Adrenal gland (tissue), 19 donors: ENCODE data around the gene PPM1B. TPM values are rescaled to one million over a fixed set of nuclear protein-coding genes. Genes with fewer than 3 reads are reported as not detected.

Experiments used
- DNase-seq, 7 donors: peaks; one replicate each; pipeline ENCODE4 v3.0.0-alpha.2; 2019 to 2020
- H3K27ac ChIP-seq, 5 donors: fragments of 200-600 bp; sonication (generic) in 4 of 5; 1 replicate in 3 of 5; 2 replicates in 2 of 5; pipeline versions ENCODE4 v1.5.1 to v1.8.0; 2016 to 2020; ENCODE audit warnings: mild to moderate bottlenecking in 1 of 5
- H3K27me3 ChIP-seq: fragments of 200-600 bp; 2 replicates; pipeline ENCODE4 v1.8.0; 2021
- H3K36me3 ChIP-seq, 2 donors: fragments of 200-600 bp; replicated peaks in 1 of 2; 1 replicate in 1 of 2; 2 replicates in 1 of 2; pipeline versions ENCODE4 v1.5.1 to v1.8.0; 2018 to 2022
- H3K4me1 ChIP-seq, 2 donors: fragments of 200-600 bp; replicated peaks in 1 of 2; 1 replicate in 1 of 2; 2 replicates in 1 of 2; pipeline versions ENCODE4 v1.5.1 to v1.8.0; 2018 to 2021
- H3K4me3 ChIP-seq, 4 donors: fragments of 200-600 bp; sonication (generic) in 3 of 4; one replicate each; pipeline ENCODE4 v1.5.1; 2016 to 2018
- H3K9me3 ChIP-seq, 3 donors: fragments of 200-600 bp; sonication (generic) in 1 of 3; replicated peaks in 1 of 3; 1 replicate in 2 of 3; 2 replicates in 1 of 3; pipeline versions ENCODE4 v1.5.1 to v1.8.0; 2016 to 2021
- POLR2A ChIP-seq, 2 donors: fragments of 450-650 bp; IDR thresholded peaks; one replicate each; pipeline ENCODE4 v1.6.1; 2017; ENCODE audit warnings: antibody characterized with exemption in 2 of 2, mild to moderate bottlenecking in 2 of 2, moderate library complexity in 1 of 2
- WGBS, 4 donors: extraction: QIAGEN DNeasy Blood & Tissue Kit in 2 of 4; methylation state at CpG; one replicate each; pipeline versions ENCODE4 v1.1.5 to v1.1.7; 2013 to 2017; 5-methylcytosine and 5-hydroxymethylcytosine counted together
- intact Hi-C, 2 donors: fragments of 100-400 bp; cut with DNase I; formaldehyde crosslinking; loops; one replicate each; pipeline versions ENCODE4 v1.14.1 to v1.15.0; 2022 to 2023
- long read RNA-seq, 10 donors: library from polyadenylated mRNA in 3 of 10; unstranded in 2 of 10; stranded (forward) in 1 of 10; transcript quantifications; one replicate each; pipeline ENCODE4 v2.0.0 and lab custom pipeline, GENCODE V29; 2021 to 2026
- polyA plus RNA-seq, 3 donors: library from polyadenylated mRNA; stranded (reverse); fragments of 200-250 nt in 2 of 3; fragments of 350-450 nt in 1 of 3; fragmentation: Illumina TruSeq in 1 of 3; extraction: RNeasy Lipid Tissue Mini Kit (QIAGEN cat#74804) in 1 of 3; gene quantifications; one replicate each; pipeline ENCODE4 v1.2.3, GENCODE V29; 2013 to 2014
- total RNA-seq, 9 donors: library from RNA; depleted of rRNA in 4 of 9; stranded (reverse); fragments of >200 nt in 4 of 9; fragments of 120-200 nt in 1 of 9; fragmentation: NEBNext Ultra II Directional in 1 of 9; extraction: Animal tissue kit (Norgen Biotek cat#: 25700) in 1 of 9; gene quantifications; one replicate each; pipeline versions ENCODE4 v1.1.0 to v1.2.4, GENCODE V29; 2013 to 2023
- TF ChIP-seq, protein P1 (sequence below), 6 experiments: fragments of 450-650 bp in 4 of 6; fragments of 200-600 bp in 2 of 6; sonication (generic) in 1 of 6; IDR thresholded peaks; 1 replicate in 5 of 6; 2 replicates in 1 of 6; pipeline versions ENCODE4 v1.5.1 to v1.8.0; 2016 to 2021; ENCODE audit warnings: antibody characterized with exemption in 6 of 6, mild to moderate bottlenecking in 2 of 6, moderate library complexity in 1 of 6
- donor health status: healthy with polysubstance abuse.
- donor health status: Bipolar disorder and iron deficiency.
- donor health status: DM: yes; HTN: yes; CAD: no.
- donor health status: DM: no; HTN: no; CAD: no.
- donor health status: DM: no; HTN: no; CAD: no.
- donor health status: DM: yes; HTN: yes; CAD: no.

PPM1B gene
- total RNA-seq (10 to 100 TPM; 12.5 to 44.9 (median 34.8) TPM), polyA plus RNA-seq (10 to 100 TPM; 12.2 to 36.4 (median 13.4) TPM)
- long read RNA-seq, donor 1, transcript PPM1B-201 (6 exons, 2,606 nt), result major isoform, 6 of 12 reads
- long read RNA-seq, donor 1, partial matches to known transcripts, result 6 of 12 reads
- long read RNA-seq, donor 1, other reads (novel, unspliced or antisense), result 0 of 12 reads
- long read RNA-seq, donor 2, transcript PPM1B-201 (6 exons, 2,606 nt), result major isoform, 5 of 6 reads
- long read RNA-seq, donor 2, partial matches to known transcripts, result 0 of 6 reads
- long read RNA-seq, donor 2, other reads (novel, unspliced or antisense), result 0 of 6 reads
- long read RNA-seq, donor 3, transcript PPM1B-201 (6 exons, 2,606 nt), result major isoform, 5 of 7 reads
- long read RNA-seq, donor 3, partial matches to known transcripts, result 0 of 7 reads
- long read RNA-seq, donor 3, other reads (novel, unspliced or antisense), result 0 of 7 reads
- long read RNA-seq, donor 4, partial matches to known transcripts, result 5 of 5 reads
- long read RNA-seq, donor 4, other reads (novel, unspliced or antisense), result 0 of 5 reads
- long read RNA-seq, donor 5, transcript PPM1B-201 (6 exons, 2,606 nt), result major isoform, 31 of 68 reads
- long read RNA-seq, donor 5, transcript PPM1B-204 (6 exons, 3,877 nt), result minor isoform, 27 of 68 reads
- long read RNA-seq, donor 5, partial matches to known transcripts, result 3 of 68 reads
- long read RNA-seq, donor 5, other reads (novel, unspliced or antisense), result 6 of 68 reads
- long read RNA-seq, donor 6, partial matches to known transcripts, result 2 of 2 reads
- long read RNA-seq, donor 6, other reads (novel, unspliced or antisense), result 0 of 2 reads
- long read RNA-seq, donor 7, partial matches to known transcripts, result 0 of 4 reads
- long read RNA-seq, donor 7, other reads (novel, unspliced or antisense), result 0 of 4 reads
- long read RNA-seq, donor 8, transcript PPM1B-201 (6 exons, 2,606 nt), result major isoform, 10 of 11 reads
- long read RNA-seq, donor 8, partial matches to known transcripts, result 0 of 11 reads
- long read RNA-seq, donor 8, other reads (novel, unspliced or antisense), result 0 of 11 reads
- long read RNA-seq, donor 9, transcript PPM1B-201 (6 exons, 2,606 nt), result major isoform, 5 of 5 reads
- long read RNA-seq, donor 9, partial matches to known transcripts, result 0 of 5 reads
- long read RNA-seq, donor 9, other reads (novel, unspliced or antisense), result 0 of 5 reads
- long read RNA-seq, donor 10, partial matches to known transcripts, result 0 of 2 reads
- long read RNA-seq, donor 10, other reads (novel, unspliced or antisense), result 0 of 2 reads

DNA sequence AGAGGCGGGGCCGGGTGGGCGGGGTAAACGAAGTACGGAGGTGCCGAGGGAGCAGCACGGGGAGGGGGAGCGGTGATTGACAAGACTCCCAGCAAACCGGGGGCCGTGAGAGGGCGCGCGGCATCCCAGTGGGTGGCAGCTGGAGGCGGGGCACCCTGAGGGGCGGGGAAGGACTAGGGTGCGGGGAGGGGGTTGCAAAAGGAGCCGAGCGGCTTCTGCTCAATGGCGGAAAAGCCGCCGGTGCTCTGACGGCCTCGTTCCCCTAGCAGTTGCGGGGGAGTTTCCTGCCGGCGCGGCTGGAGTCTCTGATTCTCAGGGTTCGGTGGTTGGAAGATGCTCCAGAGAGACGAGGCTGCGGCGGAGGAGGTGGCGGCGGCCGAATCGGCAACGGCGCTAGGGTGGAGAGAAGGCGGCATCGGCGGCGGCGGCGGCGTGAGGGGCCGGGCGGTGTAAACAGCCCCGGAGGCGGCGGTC lies at the start of gene PPM1B:
TSS of gene PPM1B (plus strand) at position 195 of the 474 bp plus-strand sequence. CDS start 32,325 bp downstream, outside the sequence.
- peak within 1 kb of the TSS; percentile 92 to 99 (median 98) for H3K27ac ChIP-seq
- H3K36me3 ChIP-seq, result no peaks in the 10 kb centered on the region
- no peaks in the 10 kb centered on the region for H3K27me3 ChIP-seq
- WGBS, 4 donors, result 0 to 1% (median 1%) methylated on average over 36 to 49 of the region's 49 CpGs
- H3K4me1 ChIP-seq, result peaks cover 14 to 39% of the 10 kb centered on the region in 2 donors
- DNase-seq, result peak in 6 of 7 donors; percentile 99 to 100 (median 100)
- TF ChIP-seq, protein P1, sequence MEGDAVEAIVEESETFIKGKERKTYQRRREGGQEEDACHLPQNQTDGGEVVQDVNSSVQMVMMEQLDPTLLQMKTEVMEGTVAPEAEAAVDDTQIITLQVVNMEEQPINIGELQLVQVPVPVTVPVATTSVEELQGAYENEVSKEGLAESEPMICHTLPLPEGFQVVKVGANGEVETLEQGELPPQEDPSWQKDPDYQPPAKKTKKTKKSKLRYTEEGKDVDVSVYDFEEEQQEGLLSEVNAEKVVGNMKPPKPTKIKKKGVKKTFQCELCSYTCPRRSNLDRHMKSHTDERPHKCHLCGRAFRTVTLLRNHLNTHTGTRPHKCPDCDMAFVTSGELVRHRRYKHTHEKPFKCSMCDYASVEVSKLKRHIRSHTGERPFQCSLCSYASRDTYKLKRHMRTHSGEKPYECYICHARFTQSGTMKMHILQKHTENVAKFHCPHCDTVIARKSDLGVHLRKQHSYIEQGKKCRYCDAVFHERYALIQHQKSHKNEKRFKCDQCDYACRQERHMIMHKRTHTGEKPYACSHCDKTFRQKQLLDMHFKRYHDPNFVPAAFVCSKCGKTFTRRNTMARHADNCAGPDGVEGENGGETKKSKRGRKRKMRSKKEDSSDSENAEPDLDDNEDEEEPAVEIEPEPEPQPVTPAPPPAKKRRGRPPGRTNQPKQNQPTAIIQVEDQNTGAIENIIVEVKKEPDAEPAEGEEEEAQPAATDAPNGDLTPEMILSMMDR (IDR thresholded peaks at IDR 0.05), result no peak
- TF ChIP-seq POLR2A (IDR thresholded peaks at IDR 0.05), result peak; percentile 94 to 98
- H3K4me3 ChIP-seq, result peak within 1 kb of the TSS; percentile 70 to 91 (median 81)
- intact Hi-C loops, result loop anchor here in 1 of 2 donors (10.0 kb wide), 1 partner anchor 84 kb away; no protein-coding TSS in a partner anchor
- no peaks in the 10 kb centered on the region for H3K9me3 ChIP-seq

DNA sequence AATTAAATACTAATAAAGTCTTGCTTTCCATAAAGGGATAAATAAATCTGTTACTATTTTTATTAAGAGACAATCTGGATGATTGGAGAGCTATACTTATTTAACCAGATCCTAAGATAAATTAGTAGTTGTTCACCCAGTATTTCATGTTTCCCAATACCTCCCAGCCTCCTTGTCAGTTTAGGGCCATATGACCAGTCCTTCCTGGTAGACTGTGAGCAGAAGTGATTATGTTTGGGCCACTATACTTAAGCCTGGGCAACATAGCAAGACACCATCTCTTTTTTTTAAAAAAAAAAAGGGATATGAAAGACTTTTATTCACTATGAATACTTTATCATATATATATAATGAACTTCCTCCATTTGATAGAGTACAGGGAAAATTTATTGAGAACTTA lies 48.8 kb upstream of the PPM1B start:
- intact Hi-C loops, result no loop called here
- DNase-seq, result no peak
- H3K4me1 ChIP-seq, result no peaks in the 10 kb centered on the region
- H3K4me3 ChIP-seq, result no peak overlapping the region
- no peak overlapping the region for H3K27ac ChIP-seq
- TF ChIP-seq, protein P1 (IDR thresholded peaks at IDR 0.05), result no peak
- TF ChIP-seq POLR2A (IDR thresholded peaks at IDR 0.05), result no peak
- H3K9me3 ChIP-seq, result no peaks in the 10 kb centered on the region
- no peaks in the 10 kb centered on the region for H3K36me3 ChIP-seq
- no peaks in the 10 kb centered on the region for H3K27me3 ChIP-seq

DNA sequence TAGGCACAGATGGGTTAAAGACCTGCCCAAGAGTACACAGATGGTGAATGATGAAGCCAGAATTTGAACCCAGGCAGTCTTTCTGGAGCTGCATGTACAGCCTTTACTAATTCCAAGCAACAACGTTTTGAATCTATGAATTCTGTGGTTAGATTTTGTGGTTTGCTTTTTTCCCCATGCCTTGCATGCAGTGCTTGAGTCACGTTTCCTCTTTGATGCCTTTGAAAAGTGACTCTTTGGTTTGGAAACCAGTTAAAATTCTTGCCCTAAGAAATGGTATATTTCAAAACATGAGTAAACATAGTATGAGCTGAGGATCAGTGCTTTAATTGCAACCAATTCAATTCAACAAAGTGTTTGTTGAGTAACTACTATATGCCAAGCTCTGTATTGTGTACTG lies 48.2 kb upstream of the PPM1B start:
- intact Hi-C loops, result no loop called here
- no peaks in the 10 kb centered on the region for H3K9me3 ChIP-seq
- H3K27me3 ChIP-seq, result no peaks in the 10 kb centered on the region
- H3K27ac ChIP-seq, result no peak overlapping the region
- H3K4me3 ChIP-seq, result no peak overlapping the region
- no peak for DNase-seq
- no peaks in the 10 kb centered on the region for H3K4me1 ChIP-seq
- no peak for TF ChIP-seq POLR2A (IDR thresholded peaks at IDR 0.05)
- TF ChIP-seq, protein P1 (IDR thresholded peaks at IDR 0.05), result no peak
- 43 to 60% (median 48%) methylated on average over 2 of the region's 2 CpGs for WGBS, 4 donors
- no peaks in the 10 kb centered on the region for H3K36me3 ChIP-seq
